K562 (cell line): Measurements from ENCODE around the gene TRIP10. TPM values are rescaled to one million over a fixed set of nuclear protein-coding genes. Genes with fewer than 3 reads are reported as not detected.

Experiments
- ATAC-seq: fragments of 200-7000 bp; cut with Tn5 transposase; 3 replicates; pipeline ENCODE4 v1.9.1; 2020; ENCODE audit warnings: moderate library complexity
- BruUV-seq: library from RNA; stranded (reverse); fragments of 400-500 nt; replicated peaks from 2 replicates; lab custom pipeline; 2021; lab: Mats Ljungman, UMichigan
- CTCF ChIA-PET: fragments of 300-600 bp; formaldehyde crosslinking; extraction: SDS; loops from one replicate; lab custom pipeline; 2021; ENCODE audit warnings: low intra/inter-chr PET ratio; lab: Yijun Ruan, JAX
- POLR2A ChIA-PET: fragments of 300-600, 350-650 bp; sonication (Branson Sonifier 250); formaldehyde crosslinking; extraction: SDS; loops from one replicate; lab custom pipeline; 2021; ENCODE audit warnings: antibody characterized with exemption, inconsistent platforms; lab: Yijun Ruan, JAX
- DNase-seq, 4 experiments: peaks; one replicate each; pipeline versions ENCODE4 v3.0.0 to v3.0.0-alpha.2; 2011 to 2018; ENCODE audit warnings: low spot score in 3 of 4, mixed read lengths in 3 of 4; ENCODE audit errors: extremely low read depth in 1 of 4
- FAIRE-seq: peaks from 2 replicates; lab custom pipeline; 2011; peaks lifted over from hg19 to GRCh38; lab: Jason Lieb, UNC
- H2AFZ ChIP-seq: 2 replicates; pipeline ENCODE4 v1.6.0; 2011; ENCODE audit warnings: low read depth, low read length, control low read depth, inconsistent platforms
- H3K27ac ChIP-seq: fragments of 200-600 bp; 3 replicates; pipeline ENCODE4 v1.8.0; 2011; ENCODE audit warnings: low read depth, mild to moderate bottlenecking, control low read depth, inconsistent platforms, low read length, moderate library complexity, mixed read lengths; ENCODE audit errors: extremely low read depth
- H3K27me3 ChIP-seq, 2 experiments: fragments of 300-600 bp in 1 of 2; 2 replicates in 1 of 2; 3 replicates in 1 of 2; pipeline versions ENCODE4 v1.6.0 to v1.8.0; 2011; ENCODE audit warnings: inconsistent platforms in 2 of 2, low read length in 2 of 2, mild to moderate bottlenecking in 1 of 2, mixed read lengths in 1 of 2, moderate library complexity in 1 of 2; ENCODE audit not compliant: control insufficient read depth in 2 of 2, insufficient read depth in 2 of 2
- H3K36me3 ChIP-seq: fragments of 300-600 bp; 3 replicates; pipeline ENCODE4 v1.8.0; 2011; ENCODE audit warnings: mild to moderate bottlenecking, low read length, inconsistent platforms; ENCODE audit not compliant: control insufficient read depth, insufficient read depth
- H3K4me1 ChIP-seq, 2 experiments: fragments of 200-600 bp in 1 of 2; replicated peaks in 1 of 2; 2 replicates in 1 of 2; 3 replicates in 1 of 2; pipeline versions ENCODE4 v1.5.1 to v1.8.0; 2011; ENCODE audit warnings: inconsistent platforms in 2 of 2, low read length in 2 of 2, mild to moderate bottlenecking in 1 of 2, mixed read lengths in 1 of 2, moderate library complexity in 1 of 2; ENCODE audit not compliant: control insufficient read depth in 2 of 2, insufficient read depth in 2 of 2
- H3K4me2 ChIP-seq: 2 replicates; pipeline ENCODE4 v1.6.1; 2011; ENCODE audit warnings: low read length, control low read depth, inconsistent platforms, mixed read lengths; ENCODE audit not compliant: insufficient read depth
- H3K4me3 ChIP-seq: fragments of 200-600 bp; sonication (generic), shearing (Covaris generic); 2 replicates; pipeline ENCODE4 v1.5.1; 2016; ENCODE audit warnings: control low read depth, inconsistent platforms
- H3K79me2 ChIP-seq: fragments of 200-600 bp; 3 replicates; pipeline ENCODE4 v1.8.0; 2011; ENCODE audit warnings: low read length, inconsistent platforms; ENCODE audit not compliant: control insufficient read depth, insufficient read depth
- H3K9ac ChIP-seq, 2 experiments: 2 replicates each; pipeline versions ENCODE4 v1.6.0 to v1.6.1; 2011; ENCODE audit warnings: low read depth in 2 of 2, low read length in 2 of 2, control low read depth in 1 of 2, inconsistent platforms in 1 of 2, mild to moderate bottlenecking in 1 of 2, mixed read lengths in 1 of 2; ENCODE audit not compliant: insufficient read depth in 1 of 2
- H3K9me1 ChIP-seq: one replicate; pipeline ENCODE4 v1.6.0; 2011; ENCODE audit warnings: inconsistent platforms, mild to moderate bottlenecking, low read length, moderate library complexity; ENCODE audit not compliant: control insufficient read depth, insufficient read depth
- H3K9me3 ChIP-seq: replicated peaks from 2 replicates; pipeline ENCODE4 v1.5.1; 2011; ENCODE audit warnings: low read depth, low read length, inconsistent platforms; ENCODE audit not compliant: control insufficient read depth, insufficient read depth
- H4K20me1 ChIP-seq: replicated peaks from 2 replicates; pipeline ENCODE4 v1.6.1; 2011; ENCODE audit warnings: low read length, inconsistent platforms, mixed read lengths; ENCODE audit not compliant: control insufficient read depth, insufficient read depth
- ELF1 ChIP-seq: fragments of 200-800 bp; sonication (Bioruptor generic); IDR thresholded peaks from 2 replicates; pipeline ENCODE4 v1.6.1; 2016; ENCODE audit warnings: missing genetic modification characterization, missing compliant biosample characterization
- NR0B1 ChIP-seq: fragments of 450-650 bp; IDR thresholded peaks from one replicate; pipeline ENCODE4 v1.6.1; 2018; ENCODE audit warnings: mild to moderate bottlenecking, moderate library complexity; ENCODE audit not compliant: partially characterized antibody
- POLR2G ChIP-seq: fragments of 200-400 bp; formaldehyde crosslinking; IDR thresholded peaks from 2 replicates; pipeline ENCODE4 v1.6.1; 2017; ENCODE audit warnings: low read depth, mild to moderate bottlenecking, antibody characterized with exemption, low read length, moderate library complexity
- RBFOX2 ChIP-seq: fragments of 200-400 bp; formaldehyde crosslinking; IDR thresholded peaks from 2 replicates; pipeline ENCODE4 v1.6.1; 2017; ENCODE audit warnings: low read depth, mild to moderate bottlenecking, low read length, moderate library complexity
- ZBTB33 ChIP-seq: sonication (generic); formaldehyde crosslinking; IDR thresholded peaks from 2 replicates; pipeline ENCODE4 v1.8.1; 2023; ENCODE audit warnings: mild to moderate bottlenecking, missing genetic modification reagents
- ZNF253 ChIP-seq: fragments of 250-450 bp; sonication (Bioruptor Pico); conservative IDR thresholded peaks from 2 replicates; pipeline ENCODE4 v1.6.1; 2021; ENCODE audit warnings: mild to moderate bottlenecking
- WGBS: fragments of 100-300 bp; shearing (Covaris generic); methylation state at CpG from one replicate; pipeline ENCODE4 v1.1.6; 2016; ENCODE audit warnings: low coverage, mixed read lengths; ENCODE audit not compliant: insufficient coverage; ENCODE audit errors: missing lambda C conversion rate; 5-methylcytosine and 5-hydroxymethylcytosine counted together
- in situ Hi-C: fragments of 300-500 bp; cut with MboI; formaldehyde crosslinking; loops from 4 replicates; pipeline ENCODE4 v1.15.0; 2018; ENCODE audit warnings: inconsistent platforms, mixed read lengths
- intact Hi-C: fragments of 100-400 bp; cut with micrococcal nuclease; formaldehyde crosslinking; loops from 2 replicates; pipeline ENCODE4 v1.14.2; 2022
- polyA plus RNA-seq, 8 experiments: library from polyadenylated mRNA; depleted of rRNA in 4 of 8; stranded (reverse) in 5 of 8; unstranded in 3 of 8; fragments of >200 nt; fragmentation: Nextera tagmentation in 2 of 8; fragmentation: Illumina TruSeq in 1 of 8; extraction: Ambion mirVana in 2 of 8; extraction: Trizol in 1 of 8; gene quantifications; 2 replicates each; pipeline versions ENCODE4 v1.2.1 to v1.2.3, GENCODE V29; 2011 to 2014; ENCODE audit warnings: inconsistent platforms in 1 of 8, missing spikeins in 1 of 8
- total RNA-seq, 7 experiments: library from RNA; depleted of rRNA in 6 of 7; stranded (reverse); fragments of >200 nt in 6 of 7; fragmentation: Illumina TruSeq in 2 of 7; extraction: Trizol in 2 of 7; gene quantifications; 2 replicates each; pipeline versions ENCODE4 v1.2.1 to v1.2.3, GENCODE V29; 2011 to 2021; ENCODE audit warnings: low replicate concordance in 1 of 7

The TRIP10 gene
- total and polyA plus RNA-seq, 9 of the 15 experiments (the other 6 are each of a cell fraction or from before 2014, with no cell fraction given), result 1.2 to 66.8 (median 36.1) TPM

GRCh38 chr19:6750062-6750461 lies 10.6 kb downstream of the TRIP10 start:
- in situ Hi-C loops (no loop called here), intact Hi-C loops (no loop called here)
- TF ChIP-seq RBFOX2 (0 out of 2 replicates have a peak, but pooled peaks have one; percentile 29), NR0B1 (no peak), ELF1 (tag) (no peak), POLR2G (0 out of 2 replicates have a peak, but pooled peaks have one; percentile 25), ZNF253 (CRISPR knock-in tag) (no peak), ZBTB33 (peak; percentile 82)
- H3K27ac ChIP-seq, result no peak overlapping the region
- H3K4me3 ChIP-seq, result no peak overlapping the region
- ATAC-seq (no peak), FAIRE-seq (no peak), DNase-seq (no peak)
- H3K79me2 ChIP-seq, result no peaks in the 10 kb centered on the region
- 86% methylated on average over 14 of the region's 20 CpGs for WGBS
- peaks cover 0 to 37% of the 10 kb centered on the region in 2 experiments; a peak in 3 of 5 replicates for H3K4me1 ChIP-seq
- H3K9me1 ChIP-seq, result no peaks in the 10 kb centered on the region
- H4K20me1 ChIP-seq, result no peaks in the 10 kb centered on the region; the same call in 1 of the 2 replicates
- H3K9me3 ChIP-seq, result no peaks in the 10 kb centered on the region
- H2AFZ ChIP-seq, result no peak overlapping the region
- H3K36me3 ChIP-seq, result peaks cover 83% of the 10 kb centered on the region; the same call in 2 of the 3 replicates
- H3K9ac ChIP-seq, result no peak overlapping the region
- ChIA-PET CTCF (no interaction called here), POLR2A (interaction anchor here (0.5 to 1.2 kb wide), 5 partner anchors 9 to 233 kb away, joined by 3 to 6 read pairs (median 4); partner anchors contain the start of gene GPR108)
- BruUV-seq, result no TSS peak
- H3K4me2 ChIP-seq, result no peak overlapping the region
- no peaks in the 10 kb centered on the region for H3K27me3 ChIP-seq
